ENCODE data around the gene TMEM35B. TPM values are rescaled to one million over a fixed set of nuclear protein-coding genes. Genes with fewer than 3 reads are reported as not detected.

The TMEM35B gene
- total and polyA plus RNA-seq, 2 experiments from 2014 or later = 7.6 to 27.1 TPM

DNA sequence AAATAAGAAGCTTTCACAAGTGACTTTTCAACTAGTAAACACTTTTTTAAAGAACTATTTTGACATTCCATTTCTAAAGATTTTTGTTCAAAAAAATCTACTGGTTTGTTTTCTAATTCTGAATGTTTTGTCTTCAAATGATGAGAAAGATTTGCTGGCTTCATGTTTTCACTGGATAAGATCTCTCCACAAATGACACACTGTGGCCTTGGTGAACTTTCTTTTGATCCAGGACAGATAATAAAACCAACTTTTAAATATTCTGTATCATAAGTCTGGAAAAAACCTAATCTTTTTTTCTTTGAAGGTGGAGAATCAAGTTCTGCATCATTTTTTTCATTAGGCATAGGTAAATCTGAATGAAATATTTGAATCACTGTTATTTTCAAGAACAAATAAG lies 3.4 kb upstream of the TMEM35B start:
- Histone ChIP-seq H3K36me3 (ENCODE audit: insufficient read depth) (0 out of 2 replicates have a peak, but pooled peaks cover 5% of the 10 kb centered on the region), H3K4me2 (no peak overlapping the region), H2AFZ (no peak overlapping the region), H3K9me2 (ENCODE audit: insufficient read depth) (no peaks in the 10 kb centered on the region), H3F3A (replicated peaks; ENCODE audit: low read depth) (peaks cover 11% of the 10 kb centered on the region; the same call in 1 of the 2 replicates), H3K27ac (ENCODE audit: low read depth) (no peak overlapping the region), H3K27me3 (ENCODE audit: insufficient read depth) (no peaks in the 10 kb centered on the region), H3K4me3 (no peak overlapping the region), H3K79me2 (replicated peaks; ENCODE audit: insufficient read depth) (no peaks in the 10 kb centered on the region), H4K20me1 (replicated peaks; ENCODE audit: insufficient read depth) (no peaks in the 10 kb centered on the region; the same call in 1 of the 2 replicates), H3K4me1 (ENCODE audit: insufficient read depth) (peaks cover 9% of the 10 kb centered on the region; the same call in 1 of the 2 replicates)
- Mint-ChIP-seq H3K36me3 (ENCODE audit: low read depth) (no peaks in the 10 kb centered on the region), H3K27me3 (ENCODE audit: insufficient read depth, low read depth, poor library complexity) (no peaks in the 10 kb centered on the region), H3K27ac (no peak overlapping the region), H3K4me3 (no peak overlapping the region), H3K9me3 (no peaks in the 10 kb centered on the region), H3K4me1 (peaks cover 12% of the 10 kb centered on the region; the same call in 2 of the 3 replicates)
- TF ChIP-seq, protein P1, sequence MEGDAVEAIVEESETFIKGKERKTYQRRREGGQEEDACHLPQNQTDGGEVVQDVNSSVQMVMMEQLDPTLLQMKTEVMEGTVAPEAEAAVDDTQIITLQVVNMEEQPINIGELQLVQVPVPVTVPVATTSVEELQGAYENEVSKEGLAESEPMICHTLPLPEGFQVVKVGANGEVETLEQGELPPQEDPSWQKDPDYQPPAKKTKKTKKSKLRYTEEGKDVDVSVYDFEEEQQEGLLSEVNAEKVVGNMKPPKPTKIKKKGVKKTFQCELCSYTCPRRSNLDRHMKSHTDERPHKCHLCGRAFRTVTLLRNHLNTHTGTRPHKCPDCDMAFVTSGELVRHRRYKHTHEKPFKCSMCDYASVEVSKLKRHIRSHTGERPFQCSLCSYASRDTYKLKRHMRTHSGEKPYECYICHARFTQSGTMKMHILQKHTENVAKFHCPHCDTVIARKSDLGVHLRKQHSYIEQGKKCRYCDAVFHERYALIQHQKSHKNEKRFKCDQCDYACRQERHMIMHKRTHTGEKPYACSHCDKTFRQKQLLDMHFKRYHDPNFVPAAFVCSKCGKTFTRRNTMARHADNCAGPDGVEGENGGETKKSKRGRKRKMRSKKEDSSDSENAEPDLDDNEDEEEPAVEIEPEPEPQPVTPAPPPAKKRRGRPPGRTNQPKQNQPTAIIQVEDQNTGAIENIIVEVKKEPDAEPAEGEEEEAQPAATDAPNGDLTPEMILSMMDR (conservative IDR thresholded peaks at IDR 0.05; ENCODE audit: low read depth in 2 of 2) = no peak
- TF ChIP-seq POLR2AphosphoS5 (IDR thresholded peaks at IDR 0.05; ENCODE audit: low read depth) (no peak), CREB1 (CRISPR knock-in tag; IDR thresholded peaks at IDR 0.05; ENCODE audit: low read depth) (no peak), ZNF114 (CRISPR knock-in tag; IDR thresholded peaks at IDR 0.05) (no peak), EZH2 (IDR thresholded peaks at IDR 0.05; ENCODE audit: low read depth, unreplicated experiment) (no peak), EZH2phosphoT487 (IDR thresholded peaks at IDR 0.05; ENCODE audit: unreplicated experiment) (no peak), NANOG (IDR thresholded peaks at IDR 0.05; ENCODE audit: borderline replicate concordance) (no peak), ZNF331 (CRISPR knock-in tag; IDR thresholded peaks at IDR 0.05; ENCODE audit: low read depth) (no peak), ETS1 (IDR thresholded peaks at IDR 0.05) (no peak), STAT1 (IDR thresholded peaks at IDR 0.05; ENCODE audit: unreplicated experiment) (no peak), REST (IDR thresholded peaks at IDR 0.05; ENCODE audit: unreplicated experiment) (no peak), JUNB (IDR thresholded peaks at IDR 0.05; ENCODE audit: unreplicated experiment) (no peak)
- TF ChIP-seq, protein P2, sequence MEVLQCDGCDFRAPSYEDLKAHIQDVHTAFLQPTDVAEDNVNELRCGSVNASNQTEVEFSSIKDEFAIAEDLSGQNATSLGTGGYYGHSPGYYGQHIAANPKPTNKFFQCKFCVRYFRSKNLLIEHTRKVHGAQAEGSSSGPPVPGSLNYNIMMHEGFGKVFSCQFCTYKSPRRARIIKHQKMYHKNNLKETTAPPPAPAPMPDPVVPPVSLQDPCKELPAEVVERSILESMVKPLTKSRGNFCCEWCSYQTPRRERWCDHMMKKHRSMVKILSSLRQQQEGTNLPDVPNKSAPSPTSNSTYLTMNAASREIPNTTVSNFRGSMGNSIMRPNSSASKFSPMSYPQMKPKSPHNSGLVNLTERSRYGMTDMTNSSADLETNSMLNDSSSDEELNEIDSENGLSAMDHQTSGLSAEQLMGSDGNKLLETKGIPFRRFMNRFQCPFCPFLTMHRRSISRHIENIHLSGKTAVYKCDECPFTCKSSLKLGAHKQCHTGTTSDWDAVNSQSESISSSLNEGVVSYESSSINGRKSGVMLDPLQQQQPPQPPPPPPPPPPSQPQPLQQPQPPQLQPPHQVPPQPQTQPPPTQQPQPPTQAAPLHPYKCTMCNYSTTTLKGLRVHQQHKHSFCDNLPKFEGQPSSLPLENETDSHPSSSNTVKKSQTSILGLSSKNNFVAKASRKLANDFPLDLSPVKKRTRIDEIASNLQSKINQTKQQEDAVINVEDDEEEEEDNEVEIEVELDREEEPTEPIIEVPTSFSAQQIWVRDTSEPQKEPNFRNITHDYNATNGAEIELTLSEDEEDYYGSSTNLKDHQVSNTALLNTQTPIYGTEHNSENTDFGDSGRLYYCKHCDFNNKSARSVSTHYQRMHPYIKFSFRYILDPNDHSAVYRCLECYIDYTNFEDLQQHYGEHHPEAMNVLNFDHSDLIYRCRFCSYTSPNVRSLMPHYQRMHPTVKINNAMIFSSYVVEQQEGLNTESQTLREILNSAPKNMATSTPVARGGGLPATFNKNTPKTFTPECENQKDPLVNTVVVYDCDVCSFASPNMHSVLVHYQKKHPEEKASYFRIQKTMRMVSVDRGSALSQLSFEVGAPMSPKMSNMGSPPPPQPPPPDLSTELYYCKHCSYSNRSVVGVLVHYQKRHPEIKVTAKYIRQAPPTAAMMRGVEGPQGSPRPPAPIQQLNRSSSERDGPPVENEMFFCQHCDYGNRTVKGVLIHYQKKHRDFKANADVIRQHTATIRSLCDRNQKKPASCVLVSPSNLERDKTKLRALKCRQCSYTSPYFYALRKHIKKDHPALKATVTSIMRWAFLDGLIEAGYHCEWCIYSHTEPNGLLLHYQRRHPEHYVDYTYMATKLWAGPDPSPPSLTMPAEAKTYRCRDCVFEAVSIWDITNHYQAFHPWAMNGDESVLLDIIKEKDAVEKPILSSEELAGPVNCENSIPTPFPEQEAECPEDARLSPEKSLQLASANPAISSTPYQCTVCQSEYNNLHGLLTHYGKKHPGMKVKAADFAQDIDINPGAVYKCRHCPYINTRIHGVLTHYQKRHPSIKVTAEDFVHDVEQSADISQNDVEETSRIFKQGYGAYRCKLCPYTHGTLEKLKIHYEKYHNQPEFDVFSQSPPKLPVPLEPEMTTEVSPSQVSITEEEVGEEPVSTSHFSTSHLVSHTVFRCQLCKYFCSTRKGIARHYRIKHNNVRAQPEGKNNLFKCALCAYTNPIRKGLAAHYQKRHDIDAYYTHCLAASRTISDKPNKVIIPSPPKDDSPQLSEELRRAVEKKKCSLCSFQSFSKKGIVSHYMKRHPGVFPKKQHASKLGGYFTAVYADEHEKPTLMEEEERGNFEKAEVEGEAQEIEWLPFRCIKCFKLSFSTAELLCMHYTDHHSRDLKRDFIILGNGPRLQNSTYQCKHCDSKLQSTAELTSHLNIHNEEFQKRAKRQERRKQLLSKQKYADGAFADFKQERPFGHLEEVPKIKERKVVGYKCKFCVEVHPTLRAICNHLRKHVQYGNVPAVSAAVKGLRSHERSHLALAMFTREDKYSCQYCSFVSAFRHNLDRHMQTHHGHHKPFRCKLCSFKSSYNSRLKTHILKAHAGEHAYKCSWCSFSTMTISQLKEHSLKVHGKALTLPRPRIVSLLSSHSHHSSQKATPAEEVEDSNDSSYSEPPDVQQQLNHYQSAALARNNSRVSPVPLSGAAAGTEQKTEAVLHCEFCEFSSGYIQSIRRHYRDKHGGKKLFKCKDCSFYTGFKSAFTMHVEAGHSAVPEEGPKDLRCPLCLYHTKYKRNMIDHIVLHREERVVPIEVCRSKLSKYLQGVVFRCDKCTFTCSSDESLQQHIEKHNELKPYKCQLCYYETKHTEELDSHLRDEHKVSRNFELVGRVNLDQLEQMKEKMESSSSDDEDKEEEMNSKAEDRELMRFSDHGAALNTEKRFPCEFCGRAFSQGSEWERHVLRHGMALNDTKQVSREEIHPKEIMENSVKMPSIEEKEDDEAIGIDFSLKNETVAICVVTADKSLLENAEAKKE (CRISPR knock-in tag; IDR thresholded peaks at IDR 0.05) = no peak
- DNase-seq (ENCODE audit: low spot score) (no peak), ATAC-seq (no peak)

All from GM23338 (cell line).